Measurements from ENCODE around the gene YTHDF2.
"Not testable (repeated sequence)": the region's sequence is repeated elsewhere in the genome, so short reads cannot be mapped to it uniquely, and the experiment has no call there.

Gene YTHDF2

GRCh38 chr1:28736450-28737306 is at the start of gene YTHDF2:
Gene YTHDF2, plus strand, starts transcription at chr1:28736940. Its CDS starts 181 bp downstream, at chr1:28737121.
- peak; percentile 95 for DNase-seq (ENCODE audit: low read depth)

- DNase-seq (ENCODE audit: low read depth), result not testable (repeated sequence)
Measured at GRCh38 chr1:28691627-28692026, 45.1 kb upstream of the YTHDF2 start.

- DNase-seq (ENCODE audit: low read depth), result no peak
Measured at GRCh38 chr1:28703629-28704028, 33.1 kb upstream of the YTHDF2 start.

- DNase-seq (ENCODE audit: low read depth), result no peak
Measured at GRCh38 chr1:28716336-28716735, 20.4 kb upstream of the YTHDF2 start.

- no peak for DNase-seq (ENCODE audit: low read depth)
Measured at GRCh38 chr1:28718166-28718565, 18.6 kb upstream of the YTHDF2 start.

- DNase-seq (ENCODE audit: low read depth), result no peak
Measured at GRCh38 chr1:28718586-28719331, 18.0 kb upstream of the YTHDF2 start.

- no peak for DNase-seq (ENCODE audit: low read depth)
Measured at GRCh38 chr1:28719332-28719619, 17.5 kb upstream of the YTHDF2 start.

DNA sequence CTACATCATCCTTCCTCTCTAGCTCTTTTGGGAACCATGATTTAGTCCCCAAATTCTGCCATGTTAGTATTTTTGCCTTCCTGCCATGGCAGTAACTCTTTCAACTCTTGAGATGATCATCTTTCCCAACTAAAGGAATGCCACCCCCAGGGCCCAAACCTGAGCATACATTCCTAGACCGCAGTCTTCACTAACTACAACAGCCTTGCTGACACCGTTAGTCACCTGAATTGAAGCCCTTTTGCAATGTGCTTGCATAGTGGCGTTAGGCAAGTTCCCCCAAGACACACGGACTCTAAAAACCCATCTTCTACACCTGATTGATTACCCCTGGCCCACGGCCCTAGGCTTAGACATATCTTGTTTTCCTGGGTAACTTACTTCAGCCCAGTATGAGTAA is 16.4 kb upstream of the YTHDF2 start:
- no peak for DNase-seq (ENCODE audit: low read depth)

DNA sequence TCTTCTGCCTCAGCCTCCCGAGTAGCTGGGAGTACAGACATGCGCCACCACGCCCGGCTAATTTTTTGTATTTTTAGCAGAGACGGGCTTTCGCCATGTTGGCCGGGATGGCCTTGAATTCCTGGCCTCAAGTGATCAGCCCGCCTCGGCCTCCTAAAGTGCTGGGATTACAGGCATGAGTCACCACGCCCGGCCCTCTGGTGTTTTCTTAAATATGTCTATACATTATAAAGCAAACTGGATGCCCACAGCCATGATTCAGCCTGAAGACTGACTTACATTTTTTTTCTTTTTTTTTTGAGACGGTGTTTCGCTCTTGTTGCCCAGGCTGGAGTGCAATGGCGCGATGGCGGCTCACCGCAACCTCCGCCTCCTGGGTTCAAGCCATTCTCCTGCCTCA is 14.8 kb upstream of the YTHDF2 start:
- DNase-seq (ENCODE audit: low read depth), result not testable (repeated sequence)

- DNase-seq (ENCODE audit: low read depth), result not testable (repeated sequence)
Measured at GRCh38 chr1:28725365-28725764, 11.4 kb upstream of the YTHDF2 start.

DNA sequence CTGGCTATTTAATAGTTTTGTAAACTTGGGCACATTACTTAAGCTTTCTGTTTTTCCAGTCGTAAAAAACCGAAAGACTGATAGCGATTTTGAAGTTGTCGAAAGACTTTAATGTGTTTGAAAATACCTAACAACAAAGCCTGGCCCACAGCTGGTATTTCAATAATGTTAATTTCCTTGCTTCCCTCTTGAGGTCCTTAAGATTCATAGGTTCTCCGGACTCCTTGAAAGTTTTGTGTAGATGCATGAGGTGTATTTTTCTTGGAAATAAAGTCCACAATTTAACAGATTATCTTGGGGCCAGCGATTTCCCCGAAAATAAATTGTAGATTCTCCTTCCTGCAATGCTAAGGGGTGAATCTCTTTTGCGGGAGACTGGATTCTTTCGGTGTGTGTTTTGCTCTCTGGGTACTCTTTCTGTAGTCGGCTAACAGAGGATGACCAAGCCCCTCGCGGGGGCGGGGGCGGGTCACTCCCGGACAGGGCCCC is 735 bp upstream of the YTHDF2 start:
- DNase-seq (ENCODE audit: low read depth), result no peak

GRCh38 chr1:28737307-28738132 is 780 bp downstream of the YTHDF2 start:
- DNase-seq (ENCODE audit: low read depth), result peak; percentile 27

DNA sequence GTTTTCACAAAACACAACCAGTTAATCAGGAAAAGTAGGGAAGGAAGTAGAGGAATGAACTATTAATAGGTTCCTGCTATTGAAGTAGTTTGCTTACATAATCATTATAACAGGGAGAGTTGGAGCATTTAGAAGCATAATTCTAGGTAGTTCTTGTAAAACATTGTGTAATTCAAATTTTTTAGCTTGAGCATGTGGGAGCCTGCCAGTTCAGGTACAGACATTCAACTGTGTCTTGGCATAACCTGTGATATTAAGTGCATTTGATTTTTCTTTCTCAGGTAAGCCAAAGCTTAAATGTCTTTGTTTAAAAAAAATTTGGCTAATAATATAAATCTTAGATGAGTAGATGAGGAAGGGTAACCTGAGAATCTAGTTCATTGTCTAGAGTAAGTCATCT is 3.4 kb downstream of the YTHDF2 start:
- DNase-seq (ENCODE audit: low read depth), result no peak

- DNase-seq (ENCODE audit: low read depth), result no peak
Measured at GRCh38 chr1:28744184-28744583, 7.4 kb downstream of the YTHDF2 start.

- DNase-seq (ENCODE audit: low read depth), result no peak
Measured at GRCh38 chr1:28745653-28746173, 9.0 kb downstream of the YTHDF2 start.

- no peak for DNase-seq (ENCODE audit: low read depth)
Measured at GRCh38 chr1:28750330-28750729, 13.6 kb downstream of the YTHDF2 start.

GRCh38 chr1:28750771-28751294 is 14.1 kb downstream of the YTHDF2 start:
- DNase-seq (ENCODE audit: low read depth), result not testable (repeated sequence)

DNA sequence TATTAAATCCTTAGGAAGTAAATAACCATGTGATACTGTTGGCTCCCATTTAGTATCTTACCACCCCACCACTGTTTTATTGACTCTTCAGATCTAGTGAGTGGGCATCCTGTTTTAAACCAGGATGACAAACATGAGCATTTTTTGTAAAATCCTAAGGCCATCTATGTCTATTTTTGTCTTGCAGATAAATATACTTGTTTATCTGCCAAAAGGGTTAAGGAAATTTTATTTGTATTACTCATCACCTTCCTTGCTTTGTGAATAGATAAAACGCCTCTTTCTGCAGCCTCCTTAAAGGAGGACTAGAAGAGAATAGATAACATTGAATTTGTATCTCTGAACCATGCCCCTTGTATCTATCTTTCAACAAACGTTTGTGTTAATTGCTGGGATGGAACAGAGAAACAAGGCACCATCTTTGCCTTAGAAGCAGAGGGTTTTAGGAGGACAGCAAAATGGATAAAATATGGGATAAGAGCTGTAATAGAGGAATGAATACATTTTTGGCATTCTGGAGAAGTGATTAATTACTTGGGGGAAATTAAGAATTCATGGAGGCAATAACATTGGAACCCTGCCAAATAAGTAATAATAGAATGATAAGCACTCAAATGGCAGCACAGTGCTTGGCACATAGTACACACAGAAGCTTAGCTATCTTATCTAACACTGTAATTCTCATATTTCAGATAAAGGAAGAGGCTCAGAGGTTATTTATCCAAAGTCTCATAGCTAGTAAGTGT is 14.7 kb downstream of the YTHDF2 start:
- DNase-seq (ENCODE audit: low read depth), result no peak

DNA sequence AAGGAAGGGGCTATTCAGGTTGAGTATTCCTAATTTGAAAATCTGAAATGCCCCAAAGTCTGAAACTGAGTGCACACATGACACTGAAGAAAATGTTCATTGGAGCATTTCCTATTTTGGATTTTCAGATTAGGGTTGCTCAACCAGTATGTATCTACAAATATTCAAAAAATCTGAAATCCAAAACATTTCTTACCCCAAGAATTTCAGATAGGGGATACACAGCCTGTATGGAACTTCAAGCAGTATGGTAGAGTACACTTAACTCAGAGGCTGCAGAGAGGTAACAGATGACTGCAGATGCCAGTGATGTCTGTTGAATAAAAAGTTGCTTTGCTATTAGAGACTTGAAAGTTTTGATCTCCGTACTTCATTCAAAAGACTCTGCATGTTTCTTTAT is 19.0 kb downstream of the YTHDF2 start:
- no peak for DNase-seq (ENCODE audit: low read depth)

GRCh38 chr1:28756846-28757245 is 20.1 kb downstream of the YTHDF2 start:
- no peak for DNase-seq (ENCODE audit: low read depth)

DNA sequence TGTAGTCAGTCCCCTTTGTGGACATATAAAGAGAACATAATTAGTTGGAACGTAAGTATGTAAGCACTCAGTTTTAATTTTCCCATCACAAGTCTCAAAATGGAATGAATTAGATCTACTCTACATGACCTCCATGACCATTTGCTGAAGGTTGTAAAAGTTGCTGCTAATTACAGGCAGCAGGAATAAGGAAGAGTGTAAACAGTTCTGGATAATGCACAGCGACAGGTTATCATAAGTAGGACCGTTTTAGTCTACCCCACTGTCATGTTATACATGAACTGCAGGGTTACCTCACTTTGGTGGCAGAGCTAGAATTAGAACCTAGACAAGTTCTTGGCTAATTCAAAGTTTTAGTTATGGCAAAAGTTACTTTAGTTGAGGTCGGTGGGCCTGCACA is 21.7 kb downstream of the YTHDF2 start:
- no peak for DNase-seq (ENCODE audit: low read depth)
